Measurements from ENCODE around the gene DNAJB4.
A peak's percentile ranks its signal among the peaks of the same experiment; 100 is the strongest.

- TF ChIP-seq POLR2AphosphoS5 (IDR thresholded peaks at IDR 0.05; ENCODE audit: low read depth, low read length) (peak; percentile 98), EZH2 (IDR thresholded peaks at IDR 0.05) (no peak), CTCF (IDR thresholded peaks at IDR 0.05 in 2 of 3, conservative IDR thresholded peaks at IDR 0.05 in 1 of 3; ENCODE audit: borderline replicate concordance in 1 of 3, insufficient read depth in 1 of 3, low read depth in 2 of 3, low read length in 2 of 3) (peak; percentile 48 to 56 (median 50); a peak in 5 of 6 replicates), POLR2A (IDR thresholded peaks at IDR 0.05; ENCODE audit: borderline replicate concordance, extremely low read depth, insufficient read depth, insufficient read length) (peak; percentile 91), SRF (IDR thresholded peaks at IDR 0.05; ENCODE audit: low read depth) (0 out of 2 replicates have a peak, but pooled peaks have one; percentile 14), EGR1 (IDR thresholded peaks at IDR 0.05; ENCODE audit: low read depth) (no peak; the same call in 1 of the 2 replicates), FOSL1 (IDR thresholded peaks at IDR 0.05; ENCODE audit: low read depth) (0 out of 2 replicates have a peak, but pooled peaks have one; percentile 8), RAD21 (IDR thresholded peaks at IDR 0.05; ENCODE audit: low read depth) (peak; percentile 47; the same call in 1 of the 2 replicates)
These were observed 25.5 kb upstream of the DNAJB4 start, which contains the start of gene FUBP1 for GRCh38 chr1:77978969-77979876.

Data from HCT116 (cell line).